Spleen (tissue), 11 donors: ENCODE results near the gene HIVEP3. TPM values are rescaled to one million over a fixed set of nuclear protein-coding genes. Genes with fewer than 3 reads are reported as not detected.

Experiments
- DNase-seq: peaks from one replicate; pipeline ENCODE4 v3.0.0-alpha.2; 2020
- H3K27ac ChIP-seq, 8 donors: fragments of 200-600 bp; sonication (generic) in 7 of 8; 1 replicate in 4 of 8; 2 replicates in 4 of 8; pipeline versions ENCODE4 v1.5.0 to v1.8.0; 2016 to 2021; ENCODE audit warnings: inconsistent platforms in 4 of 8, mild to moderate bottlenecking in 4 of 8, moderate library complexity in 1 of 8
- H3K27me3 ChIP-seq, 7 donors: fragments of 200-600 bp; sonication (generic) in 6 of 7; replicated peaks in 1 of 7; 1 replicate in 4 of 7; 2 replicates in 3 of 7; pipeline versions ENCODE4 v1.5.0 to v1.8.0; 2016 to 2021; ENCODE audit warnings: inconsistent platforms in 3 of 7, mild to moderate bottlenecking in 1 of 7
- H3K36me3 ChIP-seq, 6 donors: fragments of 200-600 bp; sonication (generic) in 5 of 6; 1 replicate in 4 of 6; 2 replicates in 2 of 6; pipeline versions ENCODE4 v1.5.0 to v1.8.0; 2016 to 2021; ENCODE audit warnings: inconsistent platforms in 2 of 6
- H3K4me1 ChIP-seq, 6 donors: fragments of 200-600 bp; sonication (generic) in 5 of 6; 1 replicate in 3 of 6; 2 replicates in 3 of 6; pipeline versions ENCODE4 v1.5.0 to v1.8.0; 2016 to 2021; ENCODE audit warnings: inconsistent platforms in 3 of 6
- H3K4me3 ChIP-seq, 8 donors: fragments of 200-600 bp; sonication (generic) in 7 of 8; 1 replicate in 4 of 8; 2 replicates in 4 of 8; pipeline versions ENCODE4 v1.5.0 to v1.8.0; 2016 to 2021; ENCODE audit warnings: inconsistent platforms in 4 of 8, mild to moderate bottlenecking in 4 of 8, moderate library complexity in 2 of 8
- H3K9me3 ChIP-seq, 8 donors: fragments of 200-600 bp; sonication (generic) in 7 of 8; 1 replicate in 4 of 8; 2 replicates in 4 of 8; pipeline versions ENCODE4 v1.5.0 to v1.8.0; 2016 to 2021; ENCODE audit warnings: inconsistent platforms in 4 of 8
- CTCF ChIP-seq, 11 experiments: fragments of 200-600 bp in 7 of 11; fragments of 450-650 bp in 4 of 11; sonication (generic) in 4 of 11; IDR thresholded peaks in 8 of 11; conservative IDR thresholded peaks in 3 of 11; 1 replicate in 7 of 11; 2 replicates in 4 of 11; pipeline versions ENCODE4 v1.4.0 to v1.8.0; 2016 to 2021; ENCODE audit warnings: antibody characterized with exemption in 11 of 11, inconsistent platforms in 4 of 11, mild to moderate bottlenecking in 1 of 11
- POLR2A ChIP-seq, 3 donors: fragments of 450-650 bp; IDR thresholded peaks; one replicate each; pipeline ENCODE4 v1.5.1; 2017; ENCODE audit warnings: antibody characterized with exemption in 3 of 3, mild to moderate bottlenecking in 1 of 3
- POLR2AphosphoS5 ChIP-seq, 3 donors: sonication (generic); formaldehyde crosslinking; IDR thresholded peaks; one replicate each; pipeline ENCODE4 v1.5.1; 2017; ENCODE audit warnings: antibody characterized with exemption in 3 of 3
- WGBS, 5 donors: extraction: QIAGEN DNeasy Blood & Tissue Kit in 3 of 5; methylation state at CpG; one replicate each; pipeline versions ENCODE4 v1.1.5 to v1.1.7; 2013 to 2018; 5-methylcytosine and 5-hydroxymethylcytosine counted together
- intact Hi-C: fragments of 100-400 bp; cut with DNase I; formaldehyde crosslinking; loops from one replicate; pipeline ENCODE4 v1.15.0; 2023; ENCODE audit warnings: low total_unique reads
- polyA plus RNA-seq, 3 donors: library from polyadenylated mRNA; stranded (reverse); fragments of 200-250 nt; gene quantifications; one replicate each; pipeline ENCODE4 v1.2.1, GENCODE V29; 2013
- total RNA-seq, 7 donors: library from RNA; depleted of rRNA in 3 of 7; stranded (reverse); fragments of >200 nt in 3 of 7; fragmentation: NEBNext Ultra II Directional in 4 of 7; extraction: Animal tissue kit (Norgen Biotek cat#: 25700) in 4 of 7; gene quantifications; one replicate each; pipeline versions ENCODE4 v1.1.0 to v1.2.1, GENCODE V29; 2016 to 2021
- donor health status: healthy with polysubstance abuse.
- donor health status: DM: no; HTN: no; CAD: no; lungs with moderate emphysema.
- donor health status: DM: no; HTN: no; CAD: no.
- donor health status: Bipolar disorder and iron deficiency.
- donor health status: healthy.
- donor health status: DM: no; HTN: no; CAD: no.
- donor health status: DM: yes; HTN: yes; CAD: no.

Gene HIVEP3
- total and polyA plus RNA-seq, 10 donors: 2.4 to 21.2 (median 8.2) TPM

- Histone ChIP-seq H3K9me3 (no peaks in the 10 kb centered on the region), H3K36me3 (no peaks in the 10 kb centered on the region), H3K4me3 (no peak overlapping the region), H3K4me1 (peaks cover 0 to under 1% (median 0%) of the 10 kb centered on the region in 6 donors), H3K27ac (no peak overlapping the region), H3K27me3 (no peaks in the 10 kb centered on the region)
- intact Hi-C loops: no loop called here
- DNase-seq: no peak
- 92 to 98% (median 95%) methylated on average over 6 of the region's 6 CpGs for WGBS, 5 donors
- TF ChIP-seq POLR2A (IDR thresholded peaks at IDR 0.05): no peak
- no peak for TF ChIP-seq CTCF (IDR thresholded peaks at IDR 0.05 in 8 of 11, conservative IDR thresholded peaks at IDR 0.05 in 3 of 11)
- no peak for TF ChIP-seq POLR2AphosphoS5 (IDR thresholded peaks at IDR 0.05)
Observed at GRCh38 chr1:41611932-41612450, 306.7 kb downstream of the HIVEP3 start.

GRCh38 chr1:41611068-41611931 is 307.4 kb downstream of the HIVEP3 start:
- no peak for TF ChIP-seq CTCF (IDR thresholded peaks at IDR 0.05 in 8 of 11, conservative IDR thresholded peaks at IDR 0.05 in 3 of 11)
- TF ChIP-seq POLR2A (IDR thresholded peaks at IDR 0.05): no peak
- 86 to 93% (median 91%) methylated on average over 17 of the region's 17 CpGs for WGBS, 5 donors
- Histone ChIP-seq H3K27ac (no peak overlapping the region), H3K9me3 (no peaks in the 10 kb centered on the region), H3K4me1 (no peaks in the 10 kb centered on the region), H3K4me3 (no peak overlapping the region), H3K27me3 (no peaks in the 10 kb centered on the region), H3K36me3 (no peaks in the 10 kb centered on the region)
- intact Hi-C loops: no loop called here
- no peak for DNase-seq

GRCh38 chr1:41610361-41610760 is 308.4 kb downstream of the HIVEP3 start:
- WGBS, 5 donors: 95 to 99% (median 96%) methylated on average over 4 of the region's 4 CpGs
- intact Hi-C loops: no loop called here

More at GRCh38 chr1:41610361-41610760, 308.4 kb downstream of the HIVEP3 start:
- H3K4me1 ChIP-seq: no peaks in the 10 kb centered on the region
- DNase-seq: no peak
- no peak overlapping the region for H3K27ac ChIP-seq
- no peaks in the 10 kb centered on the region for H3K27me3 ChIP-seq
- no peaks in the 10 kb centered on the region for H3K36me3 ChIP-seq
- TF ChIP-seq CTCF (IDR thresholded peaks at IDR 0.05 in 8 of 11, conservative IDR thresholded peaks at IDR 0.05 in 3 of 11) (no peak), POLR2AphosphoS5 (IDR thresholded peaks at IDR 0.05) (no peak), POLR2A (IDR thresholded peaks at IDR 0.05) (no peak)
- H3K4me3 ChIP-seq: no peak overlapping the region
- H3K9me3 ChIP-seq: no peaks in the 10 kb centered on the region
